ENCODE results near the gene IL1RN. TPM values are rescaled to one million over a fixed set of nuclear protein-coding genes. Genes with fewer than 3 reads are reported as not detected.
A peak's percentile ranks its signal among the peaks of the same experiment; 100 is the strongest.

The IL1RN gene
- total RNA-seq, 2 donors from 2014 or later: 0.60 to 1.5 TPM

DNA sequence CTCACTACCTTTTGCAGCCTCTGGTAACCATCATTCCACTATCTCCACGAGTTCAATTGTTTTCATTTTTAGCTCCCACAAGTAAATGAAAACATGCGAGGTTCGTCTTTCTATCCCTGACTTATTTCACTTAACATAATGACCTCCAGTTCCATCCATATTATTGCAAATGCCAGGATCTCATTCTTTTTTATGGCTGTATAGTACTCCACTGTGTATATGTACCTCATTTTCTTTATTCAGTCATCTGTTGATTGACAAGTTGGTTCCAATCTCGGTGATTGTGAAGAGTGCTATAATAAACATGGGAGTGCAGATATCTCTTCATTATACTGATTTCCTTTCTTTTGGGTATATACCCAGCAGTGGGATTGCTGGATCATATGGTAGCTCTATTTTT lies 16.9 kb downstream of the IL1RN start:
- intact Hi-C loops (cut with DNase I): no loop called here
- no peak for ATAC-seq
- DNase-seq: no peak

DNA sequence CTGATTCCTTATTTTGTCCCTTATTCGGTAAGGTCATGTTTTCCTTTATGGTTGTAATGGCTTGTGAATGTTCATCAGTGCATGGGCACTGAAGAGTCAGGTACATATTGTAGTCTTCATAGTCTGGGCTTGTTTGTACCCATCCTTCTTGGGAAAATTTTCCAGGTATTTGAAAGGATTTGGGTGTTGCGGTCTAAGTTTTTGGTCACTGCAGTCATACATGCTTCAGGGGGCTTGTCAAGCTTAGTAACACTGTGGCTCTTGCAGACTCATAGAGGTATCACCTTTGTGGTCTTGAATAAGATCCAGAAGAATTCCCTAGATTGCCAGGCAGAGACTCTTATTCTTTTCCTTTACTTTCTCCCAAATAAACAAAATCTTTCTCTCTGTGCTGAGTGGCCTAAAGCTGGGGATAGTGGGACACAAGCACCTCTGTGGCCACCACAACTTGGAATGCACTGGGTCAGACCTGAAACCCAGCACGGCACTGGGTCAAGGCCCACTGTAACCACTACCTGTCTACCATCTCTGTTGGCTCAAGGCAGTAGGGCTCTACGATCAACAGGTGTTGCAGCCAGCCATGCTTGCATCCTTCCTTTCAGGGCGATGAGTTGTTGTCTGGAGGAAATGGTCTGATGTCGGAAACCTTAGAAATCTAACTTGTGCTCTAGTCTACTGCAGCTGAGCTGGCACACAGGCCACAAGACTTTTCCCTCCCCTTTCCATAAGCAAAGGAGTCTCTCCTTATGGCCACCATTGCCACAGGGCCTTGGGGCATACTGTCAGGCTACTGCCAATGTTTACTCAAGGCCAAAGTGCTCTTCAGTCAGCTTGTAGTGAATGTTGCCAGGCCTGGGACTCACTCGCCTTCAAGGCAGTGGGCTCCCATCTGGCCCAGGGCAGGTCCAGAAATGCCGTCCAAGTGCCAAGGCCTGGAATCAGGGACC lies 21.5 kb downstream of the IL1RN start:
- DNase-seq (no peak), ATAC-seq (no peak)
- intact Hi-C loops (cut with DNase I): no loop called here

DNA sequence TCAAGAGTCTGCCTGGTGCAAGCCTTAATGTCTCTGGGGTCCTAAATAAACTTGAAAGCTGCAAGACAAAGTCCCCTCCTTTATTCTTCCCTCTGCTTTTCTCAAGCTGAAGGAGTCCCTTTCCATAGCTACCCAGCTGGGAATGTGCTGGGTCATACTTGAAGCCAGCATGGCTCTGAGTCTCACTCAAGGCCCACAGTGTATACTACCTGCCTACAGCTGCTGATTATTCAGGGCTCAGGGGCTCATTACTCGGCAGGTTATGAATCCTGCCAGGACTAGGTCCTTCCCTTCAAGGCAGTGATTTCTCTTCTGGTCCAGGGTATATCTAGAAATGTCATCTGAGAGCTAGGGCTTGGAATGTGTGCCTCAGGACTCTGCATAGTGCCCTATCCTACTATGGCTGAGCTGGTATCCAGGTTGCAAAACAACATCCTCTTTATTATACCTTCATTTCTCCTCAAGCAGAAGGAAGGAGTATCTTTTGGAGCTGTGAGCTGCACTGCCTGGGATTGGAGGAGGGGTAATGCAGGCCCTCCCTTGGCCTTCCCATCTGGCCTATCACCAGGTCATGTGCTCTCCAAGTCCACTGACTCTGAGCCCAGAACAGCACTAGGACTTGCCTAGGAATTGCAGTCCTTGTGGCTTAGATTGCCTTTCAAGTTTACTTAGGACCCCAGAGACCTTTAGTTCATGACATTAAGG lies 22.3 kb downstream of the IL1RN start:
- ATAC-seq (no peak), DNase-seq (no peak)
- intact Hi-C loops (cut with DNase I): no loop called here

DNA sequence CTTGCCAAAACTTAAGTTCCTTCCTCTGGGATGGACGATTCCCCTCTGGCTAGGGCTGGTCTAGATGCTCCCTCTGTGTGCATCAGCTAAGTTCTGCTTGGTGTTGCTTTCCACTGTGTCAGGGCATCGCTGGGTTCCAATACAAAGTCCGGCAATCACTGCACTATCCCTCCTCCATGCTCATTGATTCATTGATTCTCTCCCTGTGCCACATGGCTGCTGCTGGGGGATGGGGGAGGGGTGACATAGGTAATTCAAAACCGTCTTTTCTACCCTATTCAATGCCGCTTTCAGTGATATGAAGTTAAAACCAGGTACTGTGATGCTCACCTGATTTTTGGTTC lies 22.8 kb downstream of the IL1RN start:
- intact Hi-C loops (cut with DNase I): no loop called here
- no peak for ATAC-seq

DNA sequence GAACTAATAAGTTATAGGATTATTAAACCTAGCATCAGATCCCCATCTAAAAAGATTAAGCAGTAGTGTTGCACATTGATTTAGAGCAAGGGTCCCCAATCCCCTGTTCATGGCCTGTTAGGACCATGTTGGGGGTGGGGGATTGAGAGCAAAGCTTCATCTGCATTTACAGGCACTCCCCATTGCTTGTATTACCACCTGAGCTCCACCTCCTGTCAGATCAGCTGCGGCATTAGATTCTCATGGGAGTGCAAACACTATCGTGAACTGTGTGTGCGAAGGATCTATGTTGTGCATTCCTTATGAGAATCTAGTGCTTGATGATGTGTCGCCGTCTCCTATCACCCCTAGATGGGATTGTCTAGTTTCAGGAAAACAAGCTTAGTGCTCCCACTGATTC lies 27.9 kb downstream of the IL1RN start:
- intact Hi-C loops (cut with DNase I): no loop called here
- DNase-seq (no peak), ATAC-seq (no peak)

More for the DNA sequence above, 22.8 kb downstream of the IL1RN start:
- no peak for DNase-seq

DNA sequence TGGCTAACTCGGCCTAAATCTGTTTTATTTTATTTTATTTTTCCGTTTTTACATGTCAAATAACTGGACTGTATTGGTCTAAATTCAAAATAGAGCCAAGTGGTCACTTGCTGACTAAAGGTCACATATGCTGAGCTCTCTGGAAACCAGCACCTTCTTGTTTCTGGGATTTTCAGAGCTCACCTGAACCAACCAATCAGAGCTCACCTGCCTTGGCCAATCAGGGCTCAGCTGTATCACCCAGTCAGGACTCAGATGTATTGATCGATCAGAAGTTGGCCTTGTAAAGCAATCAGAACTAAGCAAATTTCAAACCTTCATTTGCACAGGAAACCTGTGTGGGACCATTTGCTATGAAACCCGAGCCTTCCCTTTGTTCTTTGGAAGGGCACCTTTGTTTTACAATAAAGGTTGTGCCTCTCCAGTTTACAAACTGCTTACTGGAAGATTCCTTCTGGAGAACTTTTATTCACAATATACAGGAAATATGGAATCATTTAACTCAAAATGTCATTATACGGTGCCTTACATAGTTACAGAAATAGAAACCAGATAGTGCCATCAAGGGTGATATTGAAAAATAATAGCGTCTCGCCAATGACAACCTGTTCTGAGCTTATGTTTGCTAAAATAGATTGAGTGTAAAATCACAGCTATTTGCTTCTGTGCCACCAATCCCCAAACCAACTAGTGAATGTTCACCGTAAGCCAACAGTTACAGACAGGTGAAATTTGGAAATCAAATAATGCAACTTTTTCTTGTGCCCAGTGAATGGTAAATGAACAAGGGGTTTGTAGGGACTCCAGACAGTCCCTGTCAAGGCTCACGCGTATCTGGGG lies 29.1 kb downstream of the IL1RN start:
- intact Hi-C loops (cut with DNase I): no loop called here
- DNase-seq (no peak), ATAC-seq (no peak)

DNA sequence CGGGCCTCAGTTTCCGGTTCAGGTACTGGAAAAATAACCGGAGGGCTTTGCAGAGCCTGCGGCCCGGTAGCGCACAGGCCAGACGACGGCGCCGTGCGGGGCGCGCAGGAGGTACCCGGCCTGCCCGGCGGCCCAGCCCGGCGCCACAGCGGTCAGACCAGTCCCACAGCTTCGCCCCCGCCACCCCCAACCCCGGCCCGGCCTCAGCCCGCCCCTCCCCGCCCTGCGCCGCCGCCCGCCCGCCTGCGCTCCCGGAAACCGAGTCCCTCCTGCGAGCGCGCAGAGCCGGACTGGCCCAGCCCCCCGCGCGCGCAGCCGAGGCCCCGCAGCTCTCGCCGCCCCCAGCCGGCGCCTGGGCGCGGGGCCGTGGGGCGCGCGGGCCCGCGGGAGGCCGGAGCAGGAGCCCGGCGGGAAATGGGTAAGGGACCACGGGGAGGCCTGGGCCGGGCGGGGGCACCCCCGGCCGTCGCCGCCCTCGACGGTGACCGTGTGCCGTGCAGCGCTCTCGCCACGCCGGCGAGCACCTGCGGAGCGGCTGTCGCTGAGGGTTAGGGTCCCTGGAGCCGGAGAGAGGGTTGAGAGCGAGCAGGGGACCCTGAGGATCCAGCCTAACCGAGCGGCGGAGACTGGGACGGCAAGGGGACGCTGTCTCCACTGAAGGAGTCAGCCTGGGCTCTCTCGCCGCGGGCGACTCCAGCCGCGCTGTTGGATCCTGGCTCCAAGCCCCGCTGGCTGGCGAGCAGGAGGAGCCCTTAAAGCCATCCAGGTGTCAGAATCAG lies 29.9 kb downstream of the IL1RN start:
- intact Hi-C loops (cut with DNase I): no loop called here
- DNase-seq (peak; percentile 33), ATAC-seq (peak; percentile 68 to 79)

DNA sequence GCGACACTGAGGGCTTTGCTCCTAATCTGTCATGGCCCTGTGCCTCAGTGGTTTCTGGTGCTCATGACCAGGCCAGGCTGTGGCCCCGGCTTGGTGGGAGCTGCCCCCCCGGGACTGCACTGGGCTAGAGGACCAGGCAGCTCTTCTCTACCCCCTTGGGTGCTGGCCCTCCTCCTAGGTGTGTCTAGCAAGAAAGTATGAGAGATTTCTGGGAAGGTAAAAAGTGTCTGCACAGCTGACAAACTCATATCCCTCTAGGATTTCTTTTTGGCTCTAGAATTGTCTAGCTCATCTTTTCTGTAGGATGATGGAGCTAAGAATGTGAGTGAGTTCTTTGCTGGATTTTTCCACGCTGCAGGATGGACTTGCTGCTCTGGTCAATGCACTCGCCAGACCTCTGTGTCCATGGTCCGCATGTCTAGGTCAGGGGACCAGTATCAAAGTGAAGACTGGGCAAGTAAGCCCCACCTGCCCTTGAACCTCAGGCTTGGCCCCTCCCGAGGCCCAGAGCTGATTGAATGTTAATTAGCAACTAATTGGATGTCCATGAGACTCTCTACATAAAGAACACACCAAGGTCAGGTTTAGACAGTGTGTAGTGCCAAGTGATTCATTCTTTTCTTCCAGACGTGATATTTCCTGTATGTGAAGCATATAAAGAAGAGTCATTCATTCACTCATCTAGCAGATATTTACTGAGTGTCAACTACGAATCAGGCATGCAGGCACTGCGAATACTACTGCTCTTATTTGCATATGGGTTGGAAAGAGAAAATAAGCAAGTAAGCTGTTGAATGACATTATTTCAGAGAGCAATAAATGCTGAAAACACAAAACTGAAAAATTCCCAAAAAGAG lies 30.7 kb downstream of the IL1RN start:
- ATAC-seq (peak; percentile 34 to 42), DNase-seq (no peak)
- intact Hi-C loops (cut with DNase I): no loop called here

DNA sequence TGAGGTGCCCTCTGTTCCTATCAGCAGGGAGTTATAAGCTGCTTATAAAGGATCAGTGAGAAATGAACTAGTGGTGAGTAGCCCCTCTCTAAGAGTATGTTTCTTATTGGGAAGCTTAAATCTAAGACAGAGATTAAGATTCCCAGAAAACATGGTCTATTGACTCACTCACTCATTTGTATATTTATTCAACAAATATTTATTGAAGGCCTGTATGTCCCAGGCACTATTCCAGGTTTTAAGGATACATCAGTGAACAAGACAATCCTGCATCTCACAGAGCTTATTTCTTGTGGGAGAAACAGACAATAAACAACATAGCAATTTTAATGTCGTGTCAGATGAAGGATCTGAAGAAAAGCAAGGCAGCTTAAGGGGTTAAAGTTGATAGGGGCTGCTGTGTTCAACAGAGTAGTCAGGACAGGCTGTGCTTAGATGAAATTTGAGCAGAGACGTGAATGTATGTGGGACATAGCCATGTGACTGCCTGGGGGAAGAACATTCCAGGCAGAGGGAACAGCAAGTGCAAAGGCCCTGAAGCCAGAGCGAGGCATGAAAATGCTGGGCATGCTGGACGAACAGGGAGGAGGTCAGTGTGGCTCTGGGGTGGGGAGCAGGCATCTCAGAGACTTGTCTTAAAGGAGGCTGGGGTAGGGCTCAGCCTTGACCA lies 31.6 kb downstream of the IL1RN start:
- ATAC-seq: no peak
- intact Hi-C loops (cut with DNase I): no loop called here
- no peak for DNase-seq

GRCh38 chr2:113160248-113160647 lies 32.9 kb downstream of the IL1RN start:
- DNase-seq (no peak), ATAC-seq (no peak)
- intact Hi-C loops (cut with DNase I): no loop called here

DNA sequence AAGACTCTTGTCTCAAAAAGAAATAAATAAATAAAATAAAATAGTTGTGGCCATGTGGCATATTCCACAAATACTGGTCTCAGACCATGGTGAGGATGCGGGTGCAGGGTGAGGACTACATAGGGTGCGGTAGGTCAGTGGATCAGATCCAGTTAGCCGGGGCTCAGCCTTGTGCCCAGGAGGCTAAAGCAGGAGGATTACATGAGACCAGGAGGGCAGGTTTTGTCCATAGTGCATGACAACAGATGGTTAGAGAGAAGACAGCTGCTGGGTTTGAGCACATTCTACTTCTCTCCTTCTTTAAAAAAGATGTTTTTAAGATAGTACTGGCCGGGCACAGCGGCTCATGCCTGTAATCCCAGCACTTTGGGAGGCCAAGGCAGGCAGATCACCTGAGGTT lies 33.6 kb downstream of the IL1RN start:
- DNase-seq: no peak
- intact Hi-C loops (cut with DNase I): no loop called here
- no peak for ATAC-seq

DNA sequence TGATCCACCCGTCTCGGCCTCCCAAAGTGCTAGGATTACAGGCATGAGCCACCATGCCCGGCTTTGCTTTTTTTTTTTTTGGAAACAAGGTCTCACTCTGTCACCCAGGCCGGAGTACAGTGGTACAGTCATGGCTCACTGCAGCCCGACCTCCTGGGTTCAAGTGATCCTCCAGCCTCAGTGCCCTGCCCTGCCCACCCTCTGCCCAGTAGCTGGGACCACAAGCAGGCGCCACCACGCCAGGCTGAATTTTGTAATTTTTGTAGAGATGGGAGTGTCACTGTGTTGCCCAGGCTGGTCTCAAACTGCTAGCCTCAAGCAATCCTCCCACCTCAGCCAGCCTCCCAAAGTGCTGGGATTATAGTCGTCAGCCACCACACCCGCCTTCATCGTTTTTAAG lies 34.8 kb downstream of the IL1RN start:
- ATAC-seq: no peak
- DNase-seq: no peak
- intact Hi-C loops (cut with DNase I): no loop called here

GRCh38 chr2:113162869-113163268 lies 35.5 kb downstream of the IL1RN start:
- ATAC-seq (no peak), DNase-seq (no peak)
- intact Hi-C loops (cut with DNase I): no loop called here

- intact Hi-C loops (cut with DNase I): no loop called here
- no peak for ATAC-seq
- no peak for DNase-seq
Measured at GRCh38 chr2:113164215-113164929, 37.0 kb downstream of the IL1RN start.

- ATAC-seq (no peak), DNase-seq (no peak)
- intact Hi-C loops (cut with DNase I): no loop called here
Measured at GRCh38 chr2:113164930-113165585, 37.7 kb downstream of the IL1RN start.

DNA sequence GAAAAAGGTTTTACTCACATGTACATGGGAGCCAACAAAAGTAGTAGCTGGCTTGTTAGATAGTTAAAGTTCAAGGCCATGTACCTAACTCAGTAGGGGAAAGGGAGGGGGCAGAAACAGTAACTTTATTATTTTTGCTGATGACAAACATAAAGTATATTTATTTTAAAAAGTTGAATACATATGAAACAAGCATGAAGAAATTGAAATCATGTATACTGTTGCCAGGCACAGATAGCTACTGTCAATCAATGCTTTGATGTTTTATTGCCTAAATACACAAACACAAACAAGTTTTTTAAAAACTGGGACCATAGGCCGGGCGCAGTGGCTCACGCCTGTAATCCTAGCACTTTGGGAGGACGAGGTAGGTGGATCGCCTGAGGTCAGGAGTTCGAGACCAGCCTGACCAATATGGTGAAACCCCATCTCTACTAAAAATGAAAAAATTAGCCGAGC lies 38.8 kb downstream of the IL1RN start:
- DNase-seq: no peak
- intact Hi-C loops (cut with DNase I): no loop called here
- ATAC-seq: no peak
